HepG2 (cell line): ENCODE measurements around the gene HSD17B8. TPM values are rescaled to one million over a fixed set of nuclear protein-coding genes. Genes with fewer than 3 reads are reported as not detected.

Source experiments
- ATAC-seq: fragments of 200-7000 bp; cut with Tn5 transposase; 3 replicates; pipeline ENCODE4 v1.9.1; 2020; ENCODE audit warnings: mild to moderate bottlenecking, moderate library complexity
- BruUV-seq: library from RNA; stranded (reverse); fragments of 400-500 nt; replicated peaks from 2 replicates; lab custom pipeline; 2021; lab: Mats Ljungman, UMichigan
- CTCF ChIA-PET: fragments of 300-600 bp; formaldehyde crosslinking; extraction: SDS; loops from one replicate; lab custom pipeline; 2021; ENCODE audit warnings: low total read pairs, inconsistent platforms, low intra/inter-chr PET ratio; lab: Yijun Ruan, JAX
- POLR2A ChIA-PET: fragments of 350-600 bp; sonication (Branson Sonifier 250); formaldehyde crosslinking; loops from one replicate; lab custom pipeline; 2020; ENCODE audit warnings: antibody characterized with exemption, inconsistent platforms; lab: Yijun Ruan, JAX
- DNase-seq: peaks from one replicate; pipeline ENCODE4 v3.0.0-alpha.2; 2015; ENCODE audit warnings: low spot score
- FAIRE-seq: peaks from 3 replicates; lab custom pipeline; 2011; peaks lifted over from hg19 to GRCh38; lab: Jason Lieb, UNC
- H2AFZ ChIP-seq: one replicate; pipeline ENCODE4 v1.6.1; 2011; ENCODE audit warnings: low read length, inconsistent platforms
- H3K27ac ChIP-seq: fragments of 300-600 bp; 3 replicates; pipeline ENCODE4 v1.8.0; 2011; ENCODE audit warnings: mixed run types, mild to moderate bottlenecking, mixed read lengths, low read length, inconsistent platforms; ENCODE audit not compliant: insufficient read depth; ENCODE audit errors: extremely low read length
- H3K27me3 ChIP-seq, 2 experiments: fragments of 200-600 bp in 1 of 2; 2 replicates in 1 of 2; 3 replicates in 1 of 2; pipeline versions ENCODE4 v1.6.0 to v1.8.0; 2011; ENCODE audit warnings: low read length in 2 of 2, mild to moderate bottlenecking in 2 of 2, moderate library complexity in 2 of 2, inconsistent platforms in 1 of 2; ENCODE audit not compliant: insufficient read depth in 2 of 2, control insufficient read depth in 1 of 2
- H3K36me3 ChIP-seq, 2 experiments: fragments of 200-600 bp in 1 of 2; replicated peaks in 1 of 2; 2 replicates in 1 of 2; 3 replicates in 1 of 2; pipeline versions ENCODE4 v1.5.1 to v1.8.0; 2011; ENCODE audit warnings: low read length in 2 of 2, inconsistent platforms in 1 of 2; ENCODE audit not compliant: insufficient read depth in 2 of 2, control insufficient read depth in 1 of 2
- H3K4me1 ChIP-seq: 2 replicates; pipeline ENCODE4 v1.5.1; 2012; ENCODE audit warnings: low read length, inconsistent platforms; ENCODE audit not compliant: insufficient read depth
- H3K4me2 ChIP-seq: 2 replicates; pipeline ENCODE4 v1.6.0; 2011; ENCODE audit warnings: low read depth, low read length, inconsistent platforms
- H3K4me3 ChIP-seq, 3 experiments: fragments of 200-600 bp in 1 of 3; sonication (generic), shearing (Covaris generic) in 1 of 3; replicated peaks in 1 of 3; 2 replicates each; pipeline ENCODE4 v1.5.1; 2011 to 2016; ENCODE audit warnings: low read length in 3 of 3, inconsistent platforms in 2 of 3, low read depth in 2 of 3, mild to moderate bottlenecking in 2 of 3, control low read depth in 1 of 3, mixed read lengths in 1 of 3; ENCODE audit not compliant: insufficient read depth in 1 of 3
- H3K79me2 ChIP-seq: one replicate; pipeline ENCODE4 v1.6.1; 2011; ENCODE audit warnings: low read length, inconsistent platforms; ENCODE audit not compliant: insufficient read depth
- H3K9ac ChIP-seq: 2 replicates; pipeline ENCODE4 v1.6.0; 2011; ENCODE audit warnings: mild to moderate bottlenecking, low read depth, low read length, inconsistent platforms; ENCODE audit not compliant: insufficient read depth
- H3K9me3 ChIP-seq: 2 replicates; pipeline ENCODE4 v1.5.1; 2012; ENCODE audit warnings: mild to moderate bottlenecking, low read length
- H4K20me1 ChIP-seq: 2 replicates; pipeline ENCODE4 v1.6.0; 2011; ENCODE audit warnings: inconsistent platforms, mild to moderate bottlenecking, low read length, moderate library complexity; ENCODE audit not compliant: insufficient read depth
- CBX5 ChIP-seq: sonication (generic); formaldehyde crosslinking; IDR thresholded peaks from 2 replicates; pipeline ENCODE4 v1.4.0; 2020; ENCODE audit warnings: missing genetic modification reagents, borderline replicate concordance
- CHCHD3 ChIP-seq: sonication (generic); formaldehyde crosslinking; IDR thresholded peaks from 2 replicates; pipeline ENCODE4 v1.8.0; 2022; ENCODE audit warnings: mild to moderate bottlenecking, missing genetic modification reagents, moderate library complexity
- HNRNPUL1 ChIP-seq: fragments of 200-400 bp; formaldehyde crosslinking; IDR thresholded peaks from 2 replicates; pipeline ENCODE4 v1.6.1; 2017; ENCODE audit warnings: low read depth, mild to moderate bottlenecking, low read length, moderate library complexity
- MAF1 ChIP-seq: sonication (generic); formaldehyde crosslinking; IDR thresholded peaks from 2 replicates; pipeline ENCODE4 v1.5.0; 2020; ENCODE audit warnings: missing genetic modification reagents, borderline replicate concordance
- MYNN ChIP-seq: sonication (generic); formaldehyde crosslinking; IDR thresholded peaks from 2 replicates; pipeline ENCODE4 v1.4.0; 2020; ENCODE audit warnings: mild to moderate bottlenecking, low read depth, missing genetic modification reagents
- NCOA1 ChIP-seq: sonication (generic); formaldehyde crosslinking; IDR thresholded peaks from 2 replicates; pipeline ENCODE4 v1.9.0; 2021; ENCODE audit warnings: missing genetic modification reagents
- PPARG ChIP-seq: conservative IDR thresholded peaks from 2 replicates; pipeline ENCODE4 v1.6.1; 2016; ENCODE audit warnings: missing biosample characterization, missing genetic modification reagents
- RAD21 ChIP-seq: fragments of 450-650 bp; formaldehyde crosslinking; IDR thresholded peaks from 2 replicates; pipeline ENCODE4 v1.5.0; 2020; ENCODE audit warnings: mild to moderate bottlenecking
- SMARCE1 ChIP-seq: fragments of 450-650 bp; IDR thresholded peaks from 2 replicates; pipeline ENCODE4 v1.6.1; 2017; ENCODE audit warnings: borderline replicate concordance
- SOX13 ChIP-seq, 3 experiments: fragments of 450-650 bp in 1 of 3; sonication (generic) in 1 of 3; formaldehyde crosslinking in 1 of 3; IDR thresholded peaks in 2 of 3; conservative IDR thresholded peaks in 1 of 3; 2 replicates each; pipeline versions ENCODE4 v1.5.0 to v1.6.1; 2016 to 2020; ENCODE audit warnings: antibody characterized with exemption in 1 of 3, mild to moderate bottlenecking in 1 of 3, missing compliant biosample characterization in 1 of 3, missing genetic modification reagents in 1 of 3, moderate library complexity in 1 of 3
- TCF7L2 ChIP-seq: IDR thresholded peaks from 2 replicates; pipeline ENCODE4 v1.6.1; 2011; ENCODE audit warnings: mild to moderate bottlenecking, low read depth, low read length, moderate library complexity
- TOE1 ChIP-seq: sonication (generic); formaldehyde crosslinking; IDR thresholded peaks from 2 replicates; pipeline ENCODE4 v1.4.0; 2020; ENCODE audit warnings: mild to moderate bottlenecking, missing genetic modification reagents
- TOPORS ChIP-seq: sonication (generic); formaldehyde crosslinking; IDR thresholded peaks from 2 replicates; pipeline ENCODE4 v1.8.0; 2023; ENCODE audit warnings: mild to moderate bottlenecking, missing genetic modification reagents
- ZFP36L1 ChIP-seq: sonication (generic); formaldehyde crosslinking; IDR thresholded peaks from 2 replicates; pipeline ENCODE4 v1.8.0; 2022; ENCODE audit warnings: mild to moderate bottlenecking, missing genetic modification reagents, moderate library complexity
- ZFP41 ChIP-seq: sonication (generic); formaldehyde crosslinking; IDR thresholded peaks from 2 replicates; pipeline ENCODE4 v1.4.0; 2020; ENCODE audit warnings: mild to moderate bottlenecking, missing genetic modification reagents, borderline replicate concordance
- ZNF18 ChIP-seq: sonication (generic); formaldehyde crosslinking; IDR thresholded peaks from 2 replicates; pipeline ENCODE4 v1.8.0; 2022; ENCODE audit warnings: mild to moderate bottlenecking, missing genetic modification reagents; ENCODE audit not compliant: insufficient replicate concordance
- ZNF292 ChIP-seq: sonication (generic); formaldehyde crosslinking; IDR thresholded peaks from 2 replicates; pipeline ENCODE4 v1.8.1; 2022; ENCODE audit warnings: mild to moderate bottlenecking, low read depth, missing genetic modification reagents, borderline replicate concordance
- ZNF547 ChIP-seq: sonication (generic); formaldehyde crosslinking; IDR thresholded peaks from 2 replicates; pipeline ENCODE4 v1.5.1; 2020; ENCODE audit warnings: mild to moderate bottlenecking, missing genetic modification reagents
- ZNF652 ChIP-seq: IDR thresholded peaks from 2 replicates; pipeline ENCODE4 v1.6.1; 2016; ENCODE audit warnings: low read depth, borderline replicate concordance
- ZNF891 ChIP-seq: sonication (generic); formaldehyde crosslinking; IDR thresholded peaks from 2 replicates; pipeline ENCODE4 v1.5.0; 2020; ENCODE audit warnings: mild to moderate bottlenecking, missing genetic modification reagents
- WGBS: methylation state at CpG from one replicate; pipeline ENCODE4 v1.1.6; 2017; ENCODE audit warnings: low lambda C conversion rate; 5-methylcytosine and 5-hydroxymethylcytosine counted together
- in situ Hi-C: cut with HindIII; loops from 2 replicates; pipeline ENCODE4 v1.10.0; 2017; ENCODE audit warnings: low pct_unique_long_range_greater_than_20kb; ENCODE audit not compliant: extremely low pct_ligation_motif_present
- intact Hi-C: fragments of 100-400 bp; cut with micrococcal nuclease; formaldehyde crosslinking; loops from one replicate; pipeline ENCODE4 v1.10.0; 2022; ENCODE audit not compliant: unreplicated experiment
- polyA plus RNA-seq, 8 experiments: library from polyadenylated mRNA; depleted of rRNA in 3 of 8; stranded (reverse) in 7 of 8; unstranded in 1 of 8; fragments of >200 nt; fragmentation: Illumina TruSeq in 4 of 8; extraction: Trizol in 4 of 8; gene quantifications; 2 replicates each; pipeline versions ENCODE4 v1.2.1 to v1.2.3, GENCODE V29; 2011 to 2016; ENCODE audit warnings: low read depth in 4 of 8, missing spikeins in 1 of 8, mixed read lengths in 1 of 8; ENCODE audit not compliant: insufficient read depth in 1 of 8
- total RNA-seq, 5 experiments: library from RNA; depleted of rRNA; stranded (reverse); fragments of >200 nt; fragmentation: Illumina TruSeq; extraction: Trizol; gene quantifications; 2 replicates each; pipeline ENCODE4 v1.2.3, GENCODE V29; 2016; ENCODE audit warnings: low read depth in 1 of 5
- TF ChIP-seq, protein P1 (sequence below): sonication (generic); formaldehyde crosslinking; IDR thresholded peaks from 2 replicates; pipeline ENCODE4 v1.4.0; 2020; ENCODE audit warnings: missing genetic modification reagents

The HSD17B8 gene
- total and polyA plus RNA-seq, 2 of the 13 experiments (the other 11 are each of a cell fraction or from before 2014, with no cell fraction given), result 12.6 to 20.1 TPM

GRCh38 chr6:33198159-33198852 lies 6.1 kb upstream of the HSD17B8 start:
- Histone ChIP-seq H4K20me1 (peaks cover 19% of the 10 kb centered on the region), H3K9me3 (no peaks in the 10 kb centered on the region), H3K4me3 (peak overlapping the region; percentile 23 to 93 (median 87)), H3K27ac (peak overlapping the region; percentile 99), H3K36me3 (peaks cover 27 to 49% of the 10 kb centered on the region in 2 experiments), H3K4me1 (peaks cover 48% of the 10 kb centered on the region), H3K9ac (peak overlapping the region; percentile 45), H2AFZ (no peak overlapping the region), H3K4me2 (peak overlapping the region; percentile 98), H3K79me2 (peaks cover 32% of the 10 kb centered on the region), H3K27me3 (peaks cover 0 to 4% of the 10 kb centered on the region in 2 experiments; a peak in 1 of 5 replicates)
- ChIA-PET POLR2A (interaction anchor here (0.7 to 4.1 kb wide), 14 partner anchors 9 to 228 kb away, joined by 3 to 69 read pairs (median 10); partner anchors contain the start of genes B3GALT4, BRD2, RGL2 and RING1), CTCF (interaction anchor here (0.6 to 1.7 kb wide), 2 partner anchors 15 to 37 kb away, joined by 3 to 11 read pairs; no protein-coding TSS in a partner anchor)
- TSS peak; percentile 26 for BruUV-seq
- intact Hi-C loops, result loop anchor here (5.0 kb wide), 2 partner anchors 194 to 226 kb away; partner anchors contain the start of gene KIFC1
- WGBS, result 9% methylated on average over 6 of the region's 6 CpGs
- FAIRE-seq (peak; percentile 54), ATAC-seq (peak; percentile 59), DNase-seq (peak; percentile 94)
- in situ Hi-C loops, result no loop called here
- TF ChIP-seq, protein P1, sequence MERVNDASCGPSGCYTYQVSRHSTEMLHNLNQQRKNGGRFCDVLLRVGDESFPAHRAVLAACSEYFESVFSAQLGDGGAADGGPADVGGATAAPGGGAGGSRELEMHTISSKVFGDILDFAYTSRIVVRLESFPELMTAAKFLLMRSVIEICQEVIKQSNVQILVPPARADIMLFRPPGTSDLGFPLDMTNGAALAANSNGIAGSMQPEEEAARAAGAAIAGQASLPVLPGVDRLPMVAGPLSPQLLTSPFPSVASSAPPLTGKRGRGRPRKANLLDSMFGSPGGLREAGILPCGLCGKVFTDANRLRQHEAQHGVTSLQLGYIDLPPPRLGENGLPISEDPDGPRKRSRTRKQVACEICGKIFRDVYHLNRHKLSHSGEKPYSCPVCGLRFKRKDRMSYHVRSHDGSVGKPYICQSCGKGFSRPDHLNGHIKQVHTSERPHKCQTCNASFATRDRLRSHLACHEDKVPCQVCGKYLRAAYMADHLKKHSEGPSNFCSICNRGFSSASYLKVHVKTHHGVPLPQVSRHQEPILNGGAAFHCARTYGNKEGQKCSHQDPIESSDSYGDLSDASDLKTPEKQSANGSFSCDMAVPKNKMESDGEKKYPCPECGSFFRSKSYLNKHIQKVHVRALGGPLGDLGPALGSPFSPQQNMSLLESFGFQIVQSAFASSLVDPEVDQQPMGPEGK (CRISPR knock-in tag), result peak; percentile 100
- TF ChIP-seq RAD21 (CRISPR knock-in tag) (no peak), SOX13 (IDR thresholded peaks at IDR 0.05) (peak; percentile 73), SOX13 (CRISPR knock-in tag; conservative IDR thresholded peaks at IDR 0.05 in 1 of 2, IDR thresholded peaks at IDR 0.05 in 1 of 2) (peak in 1 of 2 experiments; percentile 86; a peak in 2 of 4 replicates), CHCHD3 (CRISPR knock-in tag) (no peak), TOPORS (no peak), ZNF652 (CRISPR knock-in tag) (peak; percentile 46; the same call in 1 of the 2 replicates), CBX5 (CRISPR knock-in tag) (0 out of 2 replicates have a peak, but pooled peaks have one; percentile 36), SMARCE1 (no peak), MYNN (CRISPR knock-in tag) (0 out of 2 replicates have a peak, but pooled peaks have one; percentile 44), ZNF547 (CRISPR knock-in tag) (no peak), PPARG (CRISPR knock-in tag) (peak; percentile 98), ZNF18 (CRISPR knock-in tag) (peak; percentile 34), HNRNPUL1 (no peak), TCF7L2 (no peak), ZFP36L1 (no peak), ZFP41 (CRISPR knock-in tag) (no peak), TOE1 (CRISPR knock-in tag) (no peak), MAF1 (0 out of 2 replicates have a peak, but pooled peaks have one; percentile 26), NCOA1 (CRISPR knock-in tag) (no peak), ZNF292 (peak; percentile 94), ZNF891 (CRISPR knock-in tag) (no peak)
